Esophagus muscularis mucosa (tissue), 4 donors: ENCODE measurements around the gene PCDHB16.

Source experiments
- EP300 ChIP-seq: sonication (generic); formaldehyde crosslinking; IDR thresholded peaks from one replicate; pipeline ENCODE4 v1.6.1; 2017; ENCODE audit warnings: antibody characterized with exemption
- POLR2A ChIP-seq: fragments of 450-650 bp; IDR thresholded peaks from one replicate; pipeline ENCODE4 v1.6.1; 2017; ENCODE audit warnings: antibody characterized with exemption, moderate library complexity, mild to moderate bottlenecking, low read depth
- POLR2AphosphoS5 ChIP-seq, 2 donors: sonication (generic); formaldehyde crosslinking; IDR thresholded peaks; one replicate each; pipeline ENCODE4 v1.6.1; 2017; ENCODE audit warnings: antibody characterized with exemption in 2 of 2
- TF ChIP-seq, protein P1 (sequence below), 3 experiments: fragments of 200-600 bp in 2 of 3; fragments of 450-650 bp in 1 of 3; sonication (generic) in 2 of 3; IDR thresholded peaks; one replicate each; pipeline ENCODE4 v1.5.1; 2017 to 2019; ENCODE audit warnings: antibody characterized with exemption in 3 of 3, mild to moderate bottlenecking in 2 of 3, moderate library complexity in 1 of 3

DNA sequence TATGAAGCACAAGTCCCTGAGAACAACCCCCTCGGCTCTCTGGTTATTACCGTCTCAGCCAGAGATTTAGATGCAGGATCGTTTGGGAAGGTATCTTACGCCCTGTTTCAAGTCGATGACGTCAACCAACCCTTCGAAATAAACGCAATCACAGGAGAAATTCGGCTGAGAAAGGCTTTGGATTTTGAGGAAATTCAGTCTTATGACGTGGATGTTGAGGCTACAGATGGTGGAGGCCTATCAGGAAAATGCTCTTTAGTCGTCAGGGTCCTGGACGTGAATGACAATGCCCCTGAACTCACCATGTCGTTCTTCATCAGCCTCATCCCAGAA is 31.2 kb upstream of the PCDHB16 start:
- no peak for TF ChIP-seq POLR2A
- TF ChIP-seq, protein P1, sequence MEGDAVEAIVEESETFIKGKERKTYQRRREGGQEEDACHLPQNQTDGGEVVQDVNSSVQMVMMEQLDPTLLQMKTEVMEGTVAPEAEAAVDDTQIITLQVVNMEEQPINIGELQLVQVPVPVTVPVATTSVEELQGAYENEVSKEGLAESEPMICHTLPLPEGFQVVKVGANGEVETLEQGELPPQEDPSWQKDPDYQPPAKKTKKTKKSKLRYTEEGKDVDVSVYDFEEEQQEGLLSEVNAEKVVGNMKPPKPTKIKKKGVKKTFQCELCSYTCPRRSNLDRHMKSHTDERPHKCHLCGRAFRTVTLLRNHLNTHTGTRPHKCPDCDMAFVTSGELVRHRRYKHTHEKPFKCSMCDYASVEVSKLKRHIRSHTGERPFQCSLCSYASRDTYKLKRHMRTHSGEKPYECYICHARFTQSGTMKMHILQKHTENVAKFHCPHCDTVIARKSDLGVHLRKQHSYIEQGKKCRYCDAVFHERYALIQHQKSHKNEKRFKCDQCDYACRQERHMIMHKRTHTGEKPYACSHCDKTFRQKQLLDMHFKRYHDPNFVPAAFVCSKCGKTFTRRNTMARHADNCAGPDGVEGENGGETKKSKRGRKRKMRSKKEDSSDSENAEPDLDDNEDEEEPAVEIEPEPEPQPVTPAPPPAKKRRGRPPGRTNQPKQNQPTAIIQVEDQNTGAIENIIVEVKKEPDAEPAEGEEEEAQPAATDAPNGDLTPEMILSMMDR (IDR thresholded peaks at IDR 0.05), result no peak
- TF ChIP-seq POLR2AphosphoS5 (IDR thresholded peaks at IDR 0.05), result no peak
- no peak for TF ChIP-seq EP300
